Right lobe of liver (tissue), 6 donors: ENCODE data around the gene MED25. TPM values are rescaled to one million over a fixed set of nuclear protein-coding genes. Genes with fewer than 3 reads are reported as not detected.

ENCODE experiments used
- ATAC-seq, 4 donors: fragments of 200-7000 bp; cut with Tn5 transposase; one replicate each; pipeline ENCODE4 v1.9.1; 2020; ENCODE audit warnings: mild to moderate bottlenecking in 4 of 4, moderate library complexity in 4 of 4
- DNase-seq, 3 donors: peaks; one replicate each; pipeline ENCODE4 v3.0.0-alpha.2; 2020
- H3K27ac ChIP-seq, 3 donors: fragments of 200-600 bp; one replicate each; pipeline ENCODE4 v1.8.0; 2022
- H3K27me3 ChIP-seq, 2 donors: fragments of 200-600 bp; one replicate each; pipeline ENCODE4 v1.8.0; 2022
- H3K36me3 ChIP-seq, 4 donors: fragments of 200-600 bp; sonication (generic) in 1 of 4; one replicate each; pipeline versions ENCODE4 v1.5.1 to v1.8.0; 2017 to 2022; ENCODE audit warnings: control low read depth in 1 of 4
- H3K4me1 ChIP-seq, 4 donors: fragments of 200-600 bp; sonication (generic) in 1 of 4; one replicate each; pipeline versions ENCODE4 v1.5.1 to v1.8.0; 2017 to 2022; ENCODE audit warnings: control low read depth in 1 of 4
- H3K4me3 ChIP-seq, 3 donors: fragments of 200-600 bp; one replicate each; pipeline ENCODE4 v1.8.0; 2022
- H3K9me3 ChIP-seq, 4 donors: fragments of 200-600 bp; sonication (generic) in 1 of 4; one replicate each; pipeline versions ENCODE4 v1.5.1 to v1.8.0; 2017 to 2022; ENCODE audit warnings: control low read depth in 1 of 4
- CTCF ChIP-seq, 4 donors: fragments of 200-600 bp in 3 of 4; fragments of 450-650 bp in 1 of 4; IDR thresholded peaks; one replicate each; pipeline versions ENCODE4 v1.5.1 to v1.8.0; 2016 to 2022; ENCODE audit warnings: antibody characterized with exemption in 4 of 4, mild to moderate bottlenecking in 2 of 4
- POLR2A ChIP-seq: fragments of 450-650 bp; IDR thresholded peaks from one replicate; pipeline ENCODE4 v1.6.1; 2017; ENCODE audit warnings: antibody characterized with exemption, mild to moderate bottlenecking
- WGBS: methylation state at CpG from one replicate; pipeline ENCODE4 v1.1.6; 2018; ENCODE audit warnings: low coverage, low lambda C conversion rate; ENCODE audit not compliant: insufficient coverage; ENCODE audit errors: missing lambda C conversion rate; 5-methylcytosine and 5-hydroxymethylcytosine counted together
- intact Hi-C, 2 donors: fragments of 100-400 bp; cut with DNase I; formaldehyde crosslinking; loops; one replicate each; pipeline versions ENCODE4 v1.11.2 to v1.14.1; 2022
- total RNA-seq, 6 experiments: library from RNA; depleted of rRNA in 2 of 6; stranded (reverse); fragments of >200 nt in 2 of 6; fragmentation: NEBNext Ultra II Directional in 3 of 6; extraction: Animal tissue kit (Norgen Biotek cat#: 25700) in 3 of 6; gene quantifications; one replicate each; pipeline versions ENCODE4 v1.1.0 to v1.2.4, GENCODE V29; 2016 to 2023
- donor health status: DM: no; HTN: yes; CAD: no.
- donor health status: DM: no; HTN: no; CAD: no.
- donor health status: DM: no; HTN: no; CAD: no.
- donor health status: DM: no; HTN: yes; CAD: no.
- donor health status: DM: no; HTN: yes; CAD: no.

The MED25 gene
- total RNA-seq, 6 experiments from 2014 or later, result 9.9 to 16.3 (median 11.8) TPM

GRCh38 chr19:49805822-49806619 is 12.1 kb upstream of the MED25 start:
- DNase-seq (no peak), ATAC-seq (no peak)
- Histone ChIP-seq H3K9me3 (no peaks in the 10 kb centered on the region), H3K27me3 (no peaks in the 10 kb centered on the region), H3K27ac (no peak overlapping the region), H3K4me3 (no peak overlapping the region), H3K4me1 (peaks cover 0 to 14% (median 3%) of the 10 kb centered on the region in 4 donors), H3K36me3 (peaks cover 0 to 15% (median 9%) of the 10 kb centered on the region in 4 donors)
- intact Hi-C loops, result no loop called here
- TF ChIP-seq POLR2A, result no peak
- no peak for TF ChIP-seq CTCF (IDR thresholded peaks at IDR 0.05)
- WGBS, result 83% methylated on average over 2 of the region's 20 CpGs

- no peak for ATAC-seq
- intact Hi-C loops, result no loop called here
- Histone ChIP-seq H3K27ac (no peak overlapping the region), H3K4me3 (no peak overlapping the region), H3K36me3 (peaks cover 0 to 12% (median 9%) of the 10 kb centered on the region in 4 donors), H3K27me3 (no peaks in the 10 kb centered on the region), H3K9me3 (no peaks in the 10 kb centered on the region), H3K4me1 (peaks cover 0 to 14% (median 3%) of the 10 kb centered on the region in 4 donors)
- WGBS, result 32% methylated on average over 7 of the region's 8 CpGs
- TF ChIP-seq POLR2A (no peak), CTCF (IDR thresholded peaks at IDR 0.05) (no peak)
- no peak for DNase-seq
Measured at GRCh38 chr19:49806620-49806959, 11.5 kb upstream of the MED25 start.

- TF ChIP-seq CTCF (IDR thresholded peaks at IDR 0.05) (no peak), POLR2A (no peak)
- no peak for ATAC-seq
- Histone ChIP-seq H3K9me3 (no peaks in the 10 kb centered on the region), H3K36me3 (peaks cover 0 to 12% (median 9%) of the 10 kb centered on the region in 4 donors), H3K27me3 (no peaks in the 10 kb centered on the region), H3K4me3 (no peak overlapping the region), H3K27ac (no peak overlapping the region), H3K4me1 (peaks cover 0 to 14% (median 3%) of the 10 kb centered on the region in 4 donors)
- intact Hi-C loops, result no loop called here
- DNase-seq, result no peak
- WGBS, result 77% methylated on average over 5 of the region's 18 CpGs
Measured at GRCh38 chr19:49807058-49807903, 10.8 kb upstream of the MED25 start.

GRCh38 chr19:49807904-49808675 is 10.0 kb upstream of the MED25 start:
- no peak overlapping the region for H3K27ac ChIP-seq

More at GRCh38 chr19:49807904-49808675, 10.0 kb upstream of the MED25 start:
- Histone ChIP-seq H3K36me3 (peaks cover 0 to 11% (median 8%) of the 10 kb centered on the region in 4 donors), H3K9me3 (no peaks in the 10 kb centered on the region), H3K27me3 (no peaks in the 10 kb centered on the region), H3K4me3 (peak overlapping the region in 1 of 3 donors; percentile 74), H3K4me1 (peaks cover 0 to 14% (median 3%) of the 10 kb centered on the region in 4 donors)
- no peak for ATAC-seq
- intact Hi-C loops, result no loop called here
- 89% methylated on average over 10 of the region's 20 CpGs for WGBS
- peak in 1 of 3 donors; percentile 60 for DNase-seq
- TF ChIP-seq CTCF (IDR thresholded peaks at IDR 0.05) (no peak), POLR2A (no peak)
